ENCODE data around the gene GAB2.

The GAB2 gene

DNA sequence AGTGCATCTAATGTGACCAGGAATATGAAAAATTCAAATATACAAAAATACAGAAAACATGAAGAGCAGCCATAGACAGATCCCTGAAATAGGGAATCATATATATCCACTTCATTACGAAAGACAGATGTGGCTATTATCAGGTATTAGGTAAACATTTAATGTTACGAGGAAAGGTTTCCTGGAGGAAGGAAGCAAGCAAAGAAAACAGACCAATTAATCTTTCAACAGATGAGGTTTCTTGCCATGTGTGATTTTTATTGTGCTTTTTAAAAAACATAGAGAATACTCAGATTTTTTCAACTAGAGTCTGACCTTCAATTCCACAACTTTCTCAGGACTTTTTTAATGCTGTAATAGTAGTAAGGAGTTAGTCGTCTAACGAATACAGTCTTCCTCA lies 24.3 kb upstream of the GAB2 start:
- TF ChIP-seq, protein P1, sequence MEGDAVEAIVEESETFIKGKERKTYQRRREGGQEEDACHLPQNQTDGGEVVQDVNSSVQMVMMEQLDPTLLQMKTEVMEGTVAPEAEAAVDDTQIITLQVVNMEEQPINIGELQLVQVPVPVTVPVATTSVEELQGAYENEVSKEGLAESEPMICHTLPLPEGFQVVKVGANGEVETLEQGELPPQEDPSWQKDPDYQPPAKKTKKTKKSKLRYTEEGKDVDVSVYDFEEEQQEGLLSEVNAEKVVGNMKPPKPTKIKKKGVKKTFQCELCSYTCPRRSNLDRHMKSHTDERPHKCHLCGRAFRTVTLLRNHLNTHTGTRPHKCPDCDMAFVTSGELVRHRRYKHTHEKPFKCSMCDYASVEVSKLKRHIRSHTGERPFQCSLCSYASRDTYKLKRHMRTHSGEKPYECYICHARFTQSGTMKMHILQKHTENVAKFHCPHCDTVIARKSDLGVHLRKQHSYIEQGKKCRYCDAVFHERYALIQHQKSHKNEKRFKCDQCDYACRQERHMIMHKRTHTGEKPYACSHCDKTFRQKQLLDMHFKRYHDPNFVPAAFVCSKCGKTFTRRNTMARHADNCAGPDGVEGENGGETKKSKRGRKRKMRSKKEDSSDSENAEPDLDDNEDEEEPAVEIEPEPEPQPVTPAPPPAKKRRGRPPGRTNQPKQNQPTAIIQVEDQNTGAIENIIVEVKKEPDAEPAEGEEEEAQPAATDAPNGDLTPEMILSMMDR (IDR thresholded peaks at IDR 0.05; ENCODE audit: low read depth, low read length, missing control alignments): no peak
- no peak overlapping the region for H3K4me3 ChIP-seq (replicated peaks; ENCODE audit: low read depth, low read length)
- no peak for DNase-seq (ENCODE audit: extremely low read depth, low read depth)

DNA sequence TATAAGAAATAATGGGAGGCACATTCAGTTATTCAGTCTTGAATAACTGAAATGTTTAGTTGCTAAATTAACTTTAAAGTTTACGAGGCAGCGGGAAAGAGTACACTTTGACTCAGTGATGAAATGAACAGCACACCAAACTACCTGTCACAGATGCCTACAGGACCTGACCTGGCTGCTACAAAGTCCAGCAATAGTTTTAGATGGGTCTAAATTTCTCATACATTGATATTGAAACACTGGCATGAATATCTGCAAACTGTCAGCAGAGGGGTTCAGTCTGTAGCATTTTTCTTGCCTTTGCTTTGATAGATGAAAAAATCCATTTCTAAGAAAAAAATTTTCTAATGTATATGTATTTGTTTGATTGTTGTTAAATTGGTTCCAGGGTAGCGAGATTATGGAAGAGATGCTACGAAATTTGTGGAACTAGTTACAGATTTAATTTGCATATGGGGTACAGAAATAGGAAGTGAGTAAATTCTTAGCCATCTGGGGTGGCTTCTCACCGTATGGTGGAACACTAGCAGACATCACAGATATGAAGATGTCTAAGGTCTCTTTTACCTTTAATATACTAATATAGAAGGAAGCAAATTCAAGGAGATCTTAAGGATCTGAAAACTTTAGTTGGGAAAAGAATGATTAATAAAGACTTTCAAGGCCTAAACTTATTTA lies 20.8 kb upstream of the GAB2 start:
- no peak for DNase-seq (ENCODE audit: extremely low read depth, low read depth)
- no peak overlapping the region for H3K4me3 ChIP-seq (replicated peaks; ENCODE audit: low read depth, low read length)
- TF ChIP-seq, protein P1 (IDR thresholded peaks at IDR 0.05; ENCODE audit: low read depth, low read length, missing control alignments): no peak

DNA sequence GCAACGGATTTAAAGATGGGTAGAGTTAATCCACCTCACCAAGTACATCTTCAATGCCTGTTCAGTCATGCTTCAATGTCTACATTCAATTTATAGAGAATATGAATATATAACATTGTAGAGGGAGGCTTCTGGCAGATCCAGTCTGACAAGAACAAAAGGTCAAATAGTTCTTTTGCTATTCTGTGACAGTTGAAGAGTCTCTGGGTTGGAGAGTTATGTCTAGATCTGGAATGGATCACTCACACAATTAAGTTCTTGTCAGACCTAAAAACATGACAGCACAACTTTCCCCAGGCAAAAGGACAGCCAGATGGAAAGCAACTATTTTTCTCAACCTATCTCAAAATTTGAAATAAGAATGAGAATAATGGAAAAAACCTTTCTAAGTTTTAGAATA lies 15.3 kb upstream of the GAB2 start:
- H3K4me3 ChIP-seq (replicated peaks; ENCODE audit: low read depth, low read length): no peak overlapping the region
- TF ChIP-seq, protein P1 (IDR thresholded peaks at IDR 0.05; ENCODE audit: low read depth, low read length, missing control alignments): no peak
- DNase-seq (ENCODE audit: extremely low read depth, low read depth): no peak

DNA sequence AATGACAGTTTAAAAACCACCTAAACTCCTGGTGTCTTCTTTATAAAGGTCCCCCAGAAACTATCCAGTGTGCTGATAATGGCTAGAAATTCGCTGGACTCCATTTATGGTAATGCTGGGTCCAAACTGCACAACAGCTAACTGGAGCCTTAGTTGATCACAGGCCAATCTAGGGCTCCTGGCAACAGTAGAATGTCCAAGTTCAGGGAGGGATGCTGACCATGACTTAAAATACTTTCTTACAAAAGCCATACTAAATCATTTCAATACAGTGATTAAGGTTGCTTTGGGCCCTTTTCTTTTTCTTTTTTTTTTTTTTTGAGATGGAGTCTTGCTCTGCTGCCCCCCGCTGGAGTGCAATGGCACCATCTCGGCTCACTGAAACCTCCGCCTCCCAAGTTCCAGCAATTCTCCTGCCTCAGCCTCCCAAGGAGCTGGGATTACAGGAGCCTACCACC lies 14.5 kb upstream of the GAB2 start:
- DNase-seq (ENCODE audit: extremely low read depth, low read depth): no peak
- no peak overlapping the region for H3K4me3 ChIP-seq (replicated peaks; ENCODE audit: low read depth, low read length)
- TF ChIP-seq, protein P1 (IDR thresholded peaks at IDR 0.05; ENCODE audit: low read depth, low read length, missing control alignments): peak; percentile 60

DNA sequence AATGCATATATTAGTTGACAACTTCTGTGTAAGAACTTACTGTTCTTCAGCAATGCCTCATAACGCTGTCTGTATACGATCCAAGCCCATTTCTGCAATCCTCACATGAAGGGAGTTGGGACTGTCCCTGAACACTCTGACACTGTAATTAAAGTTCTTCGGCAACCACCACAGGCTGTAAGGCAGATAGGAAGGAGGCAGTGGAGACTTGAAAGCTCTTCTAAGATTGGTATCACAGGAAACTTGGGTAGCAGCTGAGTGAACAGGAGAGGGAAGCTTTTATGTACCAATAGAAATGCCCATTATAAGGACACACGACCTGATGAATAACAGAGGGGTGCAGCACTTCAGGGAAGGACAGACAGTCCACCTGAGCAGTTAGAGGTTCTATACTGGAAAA lies 12.0 kb upstream of the GAB2 start:
- TF ChIP-seq, protein P1 (IDR thresholded peaks at IDR 0.05; ENCODE audit: low read depth, low read length, missing control alignments): no peak
- H3K4me3 ChIP-seq (replicated peaks; ENCODE audit: low read depth, low read length): no peak overlapping the region
- DNase-seq (ENCODE audit: extremely low read depth, low read depth): no peak

DNA sequence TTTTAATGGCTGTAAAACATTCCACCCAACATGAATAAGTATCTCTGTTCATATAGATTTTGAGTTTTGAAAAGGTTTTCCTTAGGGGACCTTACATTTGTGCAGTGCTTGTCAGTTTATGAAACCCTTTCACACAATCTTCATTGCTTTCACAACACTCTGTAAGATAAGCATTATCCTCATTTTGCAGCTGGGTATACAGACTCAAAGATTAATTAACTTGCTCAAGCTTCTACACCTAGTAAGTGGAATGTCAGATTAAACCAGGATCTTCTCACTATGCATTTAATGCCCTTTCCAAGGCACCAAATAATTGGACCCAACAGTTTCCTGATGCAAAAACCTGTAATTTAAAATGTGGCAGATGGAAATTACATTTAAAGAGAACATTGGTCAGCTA lies 11.6 kb upstream of the GAB2 start:
- no peak for DNase-seq (ENCODE audit: extremely low read depth, low read depth)
- no peak overlapping the region for H3K4me3 ChIP-seq (replicated peaks; ENCODE audit: low read depth, low read length)
- TF ChIP-seq, protein P1 (IDR thresholded peaks at IDR 0.05; ENCODE audit: low read depth, low read length, missing control alignments): no peak

DNA sequence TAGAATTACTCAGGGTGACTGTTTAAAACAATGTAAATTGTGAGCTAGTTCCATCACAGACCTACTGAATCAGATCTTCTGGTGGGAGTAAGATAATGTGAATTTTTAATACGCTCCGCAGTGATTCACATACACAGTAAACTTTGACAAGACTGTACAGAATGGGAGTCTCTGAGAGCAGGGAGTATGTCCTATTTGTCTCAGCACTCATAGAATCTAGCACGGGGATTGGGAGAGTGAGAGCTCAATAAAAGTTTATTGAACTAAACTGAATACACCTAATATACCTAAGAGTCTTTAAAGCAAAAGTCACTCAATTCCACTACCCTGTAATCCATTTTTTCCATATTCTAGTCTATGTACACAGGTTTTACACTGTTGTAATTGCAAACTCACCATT lies 11.2 kb upstream of the GAB2 start:
- H3K4me3 ChIP-seq (replicated peaks; ENCODE audit: low read depth, low read length): no peak overlapping the region
- TF ChIP-seq, protein P1 (IDR thresholded peaks at IDR 0.05; ENCODE audit: low read depth, low read length, missing control alignments): no peak
- no peak for DNase-seq (ENCODE audit: extremely low read depth, low read depth)
